Neural progenitor cell (in vitro differentiated cells): ENCODE results near the gene C1QB. TPM values are rescaled to one million over a fixed set of nuclear protein-coding genes. Genes with fewer than 3 reads are reported as not detected.

Experiments
- DNase-seq: peaks from one replicate; pipeline ENCODE4 v3.0.0-alpha.2; 2016; ENCODE audit warnings: low spot score
- H2AFZ ChIP-seq: fragments of 200-600 bp; sonication (generic); replicated peaks from 2 replicates; pipeline ENCODE4 v1.6.1; 2016; ENCODE audit warnings: antibody characterized with exemption
- H3F3A ChIP-seq: fragments of 200-600 bp; sonication (generic); 2 replicates; pipeline ENCODE4 v1.6.1; 2016; ENCODE audit warnings: antibody characterized with exemption, low read depth
- H3K27ac ChIP-seq: fragments of 200-600 bp; sonication (generic); 2 replicates; pipeline ENCODE4 v1.5.1; 2016; ENCODE audit warnings: mild to moderate bottlenecking
- H3K27me3 ChIP-seq: fragments of 200-600 bp; sonication (generic); 2 replicates; pipeline ENCODE4 v1.6.1; 2016; ENCODE audit warnings: mild to moderate bottlenecking, moderate library complexity
- H3K36me3 ChIP-seq: fragments of 200-600 bp; sonication (generic); 2 replicates; pipeline ENCODE4 v1.5.1; 2016
- H3K4me1 ChIP-seq: fragments of 200-600 bp; sonication (generic); 2 replicates; pipeline ENCODE4 v1.6.1; 2016; ENCODE audit warnings: mixed run types
- H3K4me2 ChIP-seq: fragments of 200-600 bp; sonication (generic); 2 replicates; pipeline ENCODE4 v1.6.1; 2016
- H3K4me3 ChIP-seq: fragments of 200-600 bp; sonication (generic); 2 replicates; pipeline ENCODE4 v1.5.1; 2016
- H3K79me2 ChIP-seq: fragments of 200-600 bp; sonication (generic); 2 replicates; pipeline ENCODE4 v1.6.1; 2016; ENCODE audit warnings: low read depth
- H3K9ac ChIP-seq: fragments of 200-600 bp; sonication (generic); 2 replicates; pipeline ENCODE4 v1.6.1; 2016
- H3K9me3 ChIP-seq: fragments of 200-600 bp; sonication (generic); 2 replicates; pipeline ENCODE4 v1.5.1; 2016; ENCODE audit warnings: low read depth
- H4K20me1 ChIP-seq: fragments of 200-600 bp; sonication (generic); 2 replicates; pipeline ENCODE4 v1.6.1; 2016; ENCODE audit warnings: low read depth
- H3K27ac Mint-ChIP-seq: 3 replicates; pipeline ENCODE4 v1.8.0; 2021; ENCODE audit warnings: mixed read lengths
- H3K27me3 Mint-ChIP-seq: 2 replicates; pipeline ENCODE4 v1.8.0; 2022; ENCODE audit warnings: low read depth, mild to moderate bottlenecking, inconsistent platforms, moderate library complexity, mixed read lengths; ENCODE audit not compliant: insufficient read depth
- H3K36me3 Mint-ChIP-seq: 3 replicates; pipeline ENCODE4 v1.8.0; 2021; ENCODE audit warnings: mixed read lengths
- H3K4me1 Mint-ChIP-seq: 3 replicates; pipeline ENCODE4 v1.8.0; 2021; ENCODE audit warnings: mixed read lengths
- H3K4me3 Mint-ChIP-seq: 3 replicates; pipeline ENCODE4 v1.8.0; 2021; ENCODE audit warnings: mild to moderate bottlenecking, moderate library complexity, mixed read lengths
- H3K9me3 Mint-ChIP-seq: 3 replicates; pipeline ENCODE4 v1.8.0; 2020; ENCODE audit warnings: mixed read lengths
- EZH2 ChIP-seq: fragments of 200-600 bp; sonication (generic); IDR thresholded peaks from 2 replicates; pipeline ENCODE4 v1.6.1; 2017; ENCODE audit warnings: antibody characterized with exemption, mild to moderate bottlenecking, moderate library complexity
- EZH2phosphoT487 ChIP-seq: fragments of 200-600 bp; sonication (generic); IDR thresholded peaks from 2 replicates; pipeline ENCODE4 v1.6.1; 2017; ENCODE audit warnings: antibody characterized with exemption
- total RNA-seq: library from RNA; depleted of rRNA; stranded (reverse); fragments of >200 nt; gene quantifications from 2 replicates; pipeline ENCODE4 v1.2.3, GENCODE V29; 2015; ENCODE audit warnings: low replicate concordance
- TF ChIP-seq, protein P1 (sequence below): fragments of 200-600 bp; sonication (generic); IDR thresholded peaks from 2 replicates; pipeline ENCODE4 v1.5.1; 2017; ENCODE audit warnings: antibody characterized with exemption, mild to moderate bottlenecking

The C1QB gene
- total RNA-seq, 1 donor from 2014 or later, result not detected

DNA sequence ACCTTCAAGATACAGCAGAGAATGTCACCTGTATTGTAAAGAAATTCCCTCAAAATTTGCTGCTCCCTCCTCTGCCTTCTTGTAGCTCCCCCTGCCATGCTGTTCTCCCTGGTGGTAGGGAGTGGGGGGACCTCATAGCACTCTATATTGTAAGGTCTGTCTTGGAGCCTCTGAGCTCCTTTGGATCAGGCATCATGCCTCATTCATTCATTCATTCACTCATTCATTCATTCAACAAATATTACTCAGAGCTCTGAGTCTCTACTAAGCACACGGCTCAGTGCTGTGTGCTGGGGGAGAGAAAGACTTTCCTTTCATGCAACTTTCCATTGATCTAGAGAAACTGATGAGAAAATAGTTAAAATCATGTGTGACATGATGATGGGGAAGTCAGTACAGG, 30.5 kb downstream of the C1QB start:
- no peak overlapping the region for H3K4me2 ChIP-seq
- H3K9ac ChIP-seq, result no peak overlapping the region
- Mint-ChIP-seq H3K4me3 (no peak overlapping the region), H3K27me3 (peaks cover 13% of the 10 kb centered on the region), H3K9me3 (no peaks in the 10 kb centered on the region), H3K4me1 (peaks cover 32% of the 10 kb centered on the region), H3K36me3 (no peaks in the 10 kb centered on the region), H3K27ac (peak overlapping the region; percentile 78)
- H3K79me2 ChIP-seq, result no peaks in the 10 kb centered on the region
- no peak overlapping the region for H3K27ac ChIP-seq
- H3K36me3 ChIP-seq, result no peaks in the 10 kb centered on the region
- no peaks in the 10 kb centered on the region for H3K27me3 ChIP-seq
- no peak overlapping the region for H2AFZ ChIP-seq
- DNase-seq, result no peak
- no peaks in the 10 kb centered on the region for H4K20me1 ChIP-seq
- H3K9me3 ChIP-seq, result no peaks in the 10 kb centered on the region
- H3F3A ChIP-seq, result peaks cover 19% of the 10 kb centered on the region
- TF ChIP-seq, protein P1, sequence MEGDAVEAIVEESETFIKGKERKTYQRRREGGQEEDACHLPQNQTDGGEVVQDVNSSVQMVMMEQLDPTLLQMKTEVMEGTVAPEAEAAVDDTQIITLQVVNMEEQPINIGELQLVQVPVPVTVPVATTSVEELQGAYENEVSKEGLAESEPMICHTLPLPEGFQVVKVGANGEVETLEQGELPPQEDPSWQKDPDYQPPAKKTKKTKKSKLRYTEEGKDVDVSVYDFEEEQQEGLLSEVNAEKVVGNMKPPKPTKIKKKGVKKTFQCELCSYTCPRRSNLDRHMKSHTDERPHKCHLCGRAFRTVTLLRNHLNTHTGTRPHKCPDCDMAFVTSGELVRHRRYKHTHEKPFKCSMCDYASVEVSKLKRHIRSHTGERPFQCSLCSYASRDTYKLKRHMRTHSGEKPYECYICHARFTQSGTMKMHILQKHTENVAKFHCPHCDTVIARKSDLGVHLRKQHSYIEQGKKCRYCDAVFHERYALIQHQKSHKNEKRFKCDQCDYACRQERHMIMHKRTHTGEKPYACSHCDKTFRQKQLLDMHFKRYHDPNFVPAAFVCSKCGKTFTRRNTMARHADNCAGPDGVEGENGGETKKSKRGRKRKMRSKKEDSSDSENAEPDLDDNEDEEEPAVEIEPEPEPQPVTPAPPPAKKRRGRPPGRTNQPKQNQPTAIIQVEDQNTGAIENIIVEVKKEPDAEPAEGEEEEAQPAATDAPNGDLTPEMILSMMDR, result no peak
- TF ChIP-seq EZH2 (no peak), EZH2phosphoT487 (no peak)
- peaks cover 24% of the 10 kb centered on the region for H3K4me1 ChIP-seq
- no peak overlapping the region for H3K4me3 ChIP-seq

DNA sequence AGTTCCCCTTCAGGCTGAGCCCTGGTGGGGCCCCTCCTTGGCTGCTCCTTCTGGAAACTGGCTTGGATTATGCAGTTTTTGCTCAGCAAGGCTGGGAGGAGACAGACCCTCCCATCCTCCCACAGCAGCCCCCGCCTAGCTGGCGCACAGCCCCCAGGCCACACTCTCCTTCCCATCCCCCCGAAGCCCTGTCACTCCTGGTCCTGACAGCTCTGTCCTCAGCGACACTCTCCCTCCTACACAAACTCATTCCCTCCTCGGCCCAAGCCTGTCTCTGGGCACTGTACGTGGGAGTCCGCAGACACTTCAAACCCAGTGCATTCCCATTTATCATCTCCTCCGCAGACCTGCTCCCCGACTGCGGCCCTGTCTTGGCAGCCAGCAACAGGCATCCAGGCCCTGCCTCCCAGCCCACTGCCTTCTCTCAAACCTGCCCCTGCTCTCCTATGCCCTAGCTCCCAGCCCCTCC, 32.6 kb downstream of the C1QB start:
- Histone ChIP-seq H4K20me1 (no peaks in the 10 kb centered on the region), H3K4me3 (no peak overlapping the region), H3K27ac (no peak overlapping the region), H3K9ac (no peak overlapping the region), H3K36me3 (no peaks in the 10 kb centered on the region), H3K9me3 (no peaks in the 10 kb centered on the region), H3F3A (peaks cover 5% of the 10 kb centered on the region), H3K4me1 (peaks cover 29% of the 10 kb centered on the region), H3K79me2 (no peaks in the 10 kb centered on the region), H3K4me2 (no peak overlapping the region), H3K27me3 (no peaks in the 10 kb centered on the region), H2AFZ (peak overlapping the region; percentile 68)
- Mint-ChIP-seq H3K36me3 (no peaks in the 10 kb centered on the region), H3K9me3 (no peaks in the 10 kb centered on the region), H3K27me3 (peaks cover 13% of the 10 kb centered on the region), H3K4me1 (peaks cover 48% of the 10 kb centered on the region), H3K27ac (peak overlapping the region; percentile 96), H3K4me3 (peak overlapping the region; percentile 51)
- TF ChIP-seq EZH2phosphoT487, result no peak
- TF ChIP-seq, protein P1, result no peak
- TF ChIP-seq EZH2, result no peak
- no peak for DNase-seq

DNA sequence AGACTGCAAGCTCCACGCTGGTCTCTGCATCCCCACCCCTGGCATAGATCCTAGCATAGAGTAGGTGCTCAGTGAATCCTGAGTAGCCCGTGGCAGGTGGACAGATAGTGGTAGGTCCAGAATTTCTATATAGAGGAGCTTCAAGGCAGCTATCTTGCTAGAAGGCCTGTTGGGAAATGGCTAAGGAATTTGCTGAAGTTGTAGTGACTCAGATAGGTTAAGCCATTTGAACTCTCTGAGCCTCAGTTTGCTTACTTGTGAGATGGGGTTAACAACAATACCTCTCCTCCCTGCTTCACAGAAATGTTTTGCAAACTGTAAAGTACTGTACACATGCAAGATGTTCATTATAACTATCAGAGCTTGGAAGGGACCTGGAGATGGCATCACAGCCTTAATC, 34.2 kb downstream of the C1QB start:
- Histone ChIP-seq H3K79me2 (no peaks in the 10 kb centered on the region), H3F3A (peaks cover 5% of the 10 kb centered on the region), H3K36me3 (no peaks in the 10 kb centered on the region), H3K9me3 (no peaks in the 10 kb centered on the region), H3K27me3 (no peaks in the 10 kb centered on the region), H2AFZ (no peak overlapping the region), H3K4me3 (no peak overlapping the region), H3K9ac (no peak overlapping the region), H3K4me1 (peaks cover 39% of the 10 kb centered on the region), H3K27ac (no peak overlapping the region), H3K4me2 (no peak overlapping the region), H4K20me1 (no peaks in the 10 kb centered on the region)
- no peak overlapping the region for H3K4me3 Mint-ChIP-seq
- peaks cover 14% of the 10 kb centered on the region for H3K27me3 Mint-ChIP-seq
- H3K4me1 Mint-ChIP-seq, result peaks cover 55% of the 10 kb centered on the region
- H3K9me3 Mint-ChIP-seq, result no peaks in the 10 kb centered on the region
- DNase-seq, result no peak
- TF ChIP-seq, protein P1, result no peak
- no peak for TF ChIP-seq EZH2
- no peak for TF ChIP-seq EZH2phosphoT487
- no peak overlapping the region for H3K27ac Mint-ChIP-seq
- no peaks in the 10 kb centered on the region for H3K36me3 Mint-ChIP-seq
